ENCODE measurements around the gene STK32B. TPM values are rescaled to one million over a fixed set of nuclear protein-coding genes. Genes with fewer than 3 reads are reported as not detected.

STK32B gene
- total RNA-seq, 1 experiment from 2014 or later = 11.6 TPM

- Histone ChIP-seq H3K36me3 (ENCODE audit: control insufficient read depth, insufficient read depth, low read length) (no peaks in the 10 kb centered on the region), H3K4me3 (ENCODE audit: low read depth in 2 of 2, low read length in 2 of 2) (no peak overlapping the region), H3K4me1 (ENCODE audit: control insufficient read depth, insufficient read depth, low read length) (no peaks in the 10 kb centered on the region), H3K9me3 (ENCODE audit: control insufficient read depth, insufficient read depth, low read depth, low read length) (no peaks in the 10 kb centered on the region; the same call in 1 of the 2 replicates), H3K27me3 (ENCODE audit: control insufficient read depth, insufficient read depth, low read length) (no peaks in the 10 kb centered on the region), H3K27ac (ENCODE audit: low read length) (no peak overlapping the region)
- CTCF ChIA-PET = no interaction called here
- TF ChIP-seq REST (IDR thresholded peaks at IDR 0.05; ENCODE audit: insufficient read depth in 1 of 2, low read depth in 2 of 2, low read length in 1 of 2) (peak; percentile 75 to 81), SIN3A (IDR thresholded peaks at IDR 0.05; ENCODE audit: borderline replicate concordance, insufficient read depth, low read depth, low read length) (no peak)
- ATAC-seq (no peak), DNase-seq (ENCODE audit: low read depth, low spot score) (no peak)
- POLR2A ChIA-PET = no interaction called here
- BruUV-seq (replicated peaks) = no TSS peak
- intact Hi-C loops (cut with micrococcal nuclease; ENCODE audit: unreplicated experiment) = no loop called here
- in situ Hi-C loops (cut with HindIII; ENCODE audit: low pct_unique_long_range_greater_than_20kb, low sequenced_read_pairs) = no loop called here
Measured at GRCh38 chr4:5220028-5220427, 168.7 kb downstream of the STK32B start.

GRCh38 chr4:5222047-5222446 lies 170.8 kb downstream of the STK32B start:
- Histone ChIP-seq H3K27me3 (ENCODE audit: control insufficient read depth, insufficient read depth, low read length) (no peaks in the 10 kb centered on the region), H3K4me1 (ENCODE audit: control insufficient read depth, insufficient read depth, low read length) (no peaks in the 10 kb centered on the region), H3K4me3 (ENCODE audit: low read depth in 2 of 2, low read length in 2 of 2) (no peak overlapping the region), H3K27ac (ENCODE audit: low read length) (no peak overlapping the region), H3K9me3 (ENCODE audit: control insufficient read depth, insufficient read depth, low read depth, low read length) (no peaks in the 10 kb centered on the region; the same call in 1 of the 2 replicates), H3K36me3 (ENCODE audit: control insufficient read depth, insufficient read depth, low read length) (no peaks in the 10 kb centered on the region)
- intact Hi-C loops (cut with micrococcal nuclease; ENCODE audit: unreplicated experiment) = no loop called here
- DNase-seq (ENCODE audit: low read depth, low spot score) (no peak), ATAC-seq (no peak)
- TF ChIP-seq CTCF (IDR thresholded peaks at IDR 0.05) (no peak), REST (IDR thresholded peaks at IDR 0.05; ENCODE audit: insufficient read depth in 1 of 2, low read depth in 2 of 2, low read length in 1 of 2) (no peak), SIN3A (IDR thresholded peaks at IDR 0.05; ENCODE audit: borderline replicate concordance, insufficient read depth, low read depth, low read length) (no peak), TCF7L2 (IDR thresholded peaks at IDR 0.05; ENCODE audit: low read depth, low read length) (no peak), POLR2AphosphoS5 (IDR thresholded peaks at IDR 0.05; ENCODE audit: low read depth, low read length) (no peak)
- ChIA-PET POLR2A (no interaction called here), CTCF (no interaction called here)
- BruUV-seq (replicated peaks) = no TSS peak
- in situ Hi-C loops (cut with HindIII; ENCODE audit: low pct_unique_long_range_greater_than_20kb, low sequenced_read_pairs) = no loop called here

Measured in Panc1 (cell line).